HG03565 (cell line): ENCODE data around the gene PTRHD1.
A peak's percentile ranks its signal among the peaks of the same experiment; 100 is the strongest.
"Not testable (repeated sequence)": the region's sequence is repeated elsewhere in the genome, so short reads cannot be mapped to it uniquely, and the experiment has no call there.

ENCODE experiments used
- ATAC-seq: cut with Tn5 transposase; IDR thresholded peaks from one replicate; pipeline ENCODE4 v1.9.1; 2021; ENCODE audit warnings: mild to moderate bottlenecking, moderate library complexity; ENCODE audit not compliant: unreplicated experiment

The PTRHD1 gene, protein sequence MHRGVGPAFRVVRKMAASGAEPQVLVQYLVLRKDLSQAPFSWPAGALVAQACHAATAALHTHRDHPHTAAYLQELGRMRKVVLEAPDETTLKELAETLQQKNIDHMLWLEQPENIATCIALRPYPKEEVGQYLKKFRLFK

DNA sequence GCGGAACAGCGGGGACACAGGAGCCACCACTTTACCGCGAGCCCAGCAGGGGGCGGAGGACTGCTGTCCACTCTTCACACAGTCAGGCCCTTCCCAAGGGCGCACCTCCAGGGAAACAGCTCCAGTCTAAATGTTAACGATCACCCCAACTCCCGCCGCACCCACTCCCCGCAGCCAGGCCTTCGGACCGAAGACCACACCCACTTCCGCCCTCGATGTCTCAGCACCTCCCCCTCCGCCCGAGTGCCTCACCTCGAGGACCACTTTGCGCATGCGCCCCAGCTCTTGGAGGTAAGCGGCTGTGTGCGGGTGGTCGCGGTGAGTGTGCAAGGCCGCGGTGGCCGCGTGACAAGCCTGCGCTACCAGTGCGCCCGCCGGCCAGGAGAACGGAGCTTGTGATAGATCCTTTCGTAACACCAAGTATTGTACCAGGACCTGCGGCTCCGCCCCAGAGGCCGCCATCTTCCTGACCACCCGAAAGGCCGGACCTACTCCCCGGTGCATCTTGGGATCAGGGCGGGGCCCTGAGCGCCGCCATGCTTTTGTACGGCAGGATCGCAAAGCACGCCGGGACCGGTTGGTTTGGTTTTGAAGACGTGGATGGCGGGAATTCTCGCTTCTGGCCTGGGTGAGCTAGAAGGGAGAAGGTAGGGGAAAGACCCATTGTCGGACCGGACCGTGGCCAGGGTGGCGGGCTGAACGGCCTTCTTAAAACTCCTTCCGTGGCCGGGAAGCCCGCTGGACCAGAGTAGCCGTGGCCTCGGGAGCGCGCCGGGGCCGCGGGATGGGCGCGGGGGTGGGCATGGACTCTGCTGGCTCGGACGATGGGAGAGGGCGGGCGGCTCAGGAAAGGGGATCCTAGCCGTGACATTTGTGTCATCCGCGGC is at the start of gene PTRHD1, which contains the start of gene CENPO:
Gene PTRHD1 (minus strand): TSS at position 518 of the 887 bp plus-strand sequence. CDS start 14 bp downstream, at position 504.
Gene CENPO (plus strand): TSS at position 552 of the 887 bp plus-strand sequence. CDS start 495 bp downstream, outside the sequence.
- peak; percentile 87 for ATAC-seq

DNA sequence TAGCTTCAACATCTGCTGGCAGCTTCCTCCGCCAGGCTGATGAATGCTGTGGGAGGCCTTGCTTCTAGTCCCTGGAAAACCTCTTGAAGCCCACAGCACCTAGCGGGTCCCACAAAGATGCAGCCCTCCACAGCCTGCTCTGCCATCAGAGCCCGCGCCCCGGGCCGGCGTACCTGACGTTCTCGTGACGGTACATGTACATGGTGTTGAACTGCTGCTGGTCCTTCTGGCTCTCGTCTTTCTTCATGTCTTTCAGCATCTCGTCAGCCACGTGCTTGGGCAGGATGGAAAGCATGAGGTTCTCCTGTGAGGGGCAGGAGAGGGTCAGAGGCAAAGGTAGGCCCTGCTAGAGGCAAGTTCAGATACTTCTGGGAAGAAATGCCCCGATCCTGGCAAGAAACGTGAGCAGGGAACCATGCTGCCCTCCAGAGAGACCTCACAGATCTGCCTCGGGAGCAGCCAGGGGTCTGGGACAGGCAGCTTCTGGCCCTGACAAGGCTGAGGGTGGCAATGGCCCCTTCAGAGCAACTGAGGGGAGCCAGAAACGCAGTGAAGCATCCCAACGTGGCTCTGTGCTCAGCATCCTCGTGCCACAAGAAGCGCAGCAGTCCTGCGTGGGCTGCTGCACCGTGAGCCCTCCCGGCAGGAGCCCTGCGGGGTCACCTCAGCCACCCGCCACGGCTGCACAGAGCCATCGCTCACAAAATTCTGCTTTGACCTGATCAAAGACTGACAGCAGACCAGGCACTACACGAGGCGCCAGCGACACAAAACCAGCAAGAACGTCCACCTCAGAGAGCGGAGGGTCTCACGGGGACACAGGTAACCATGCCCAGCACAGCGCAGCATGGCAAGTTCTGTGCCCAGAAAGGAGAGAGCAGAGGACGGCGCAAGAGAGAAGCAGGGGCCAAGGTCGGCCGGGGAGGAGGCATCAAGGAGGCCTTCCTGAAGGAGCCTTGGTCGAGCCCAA is 49.2 kb upstream of the PTRHD1 start:
- ATAC-seq: no peak

DNA sequence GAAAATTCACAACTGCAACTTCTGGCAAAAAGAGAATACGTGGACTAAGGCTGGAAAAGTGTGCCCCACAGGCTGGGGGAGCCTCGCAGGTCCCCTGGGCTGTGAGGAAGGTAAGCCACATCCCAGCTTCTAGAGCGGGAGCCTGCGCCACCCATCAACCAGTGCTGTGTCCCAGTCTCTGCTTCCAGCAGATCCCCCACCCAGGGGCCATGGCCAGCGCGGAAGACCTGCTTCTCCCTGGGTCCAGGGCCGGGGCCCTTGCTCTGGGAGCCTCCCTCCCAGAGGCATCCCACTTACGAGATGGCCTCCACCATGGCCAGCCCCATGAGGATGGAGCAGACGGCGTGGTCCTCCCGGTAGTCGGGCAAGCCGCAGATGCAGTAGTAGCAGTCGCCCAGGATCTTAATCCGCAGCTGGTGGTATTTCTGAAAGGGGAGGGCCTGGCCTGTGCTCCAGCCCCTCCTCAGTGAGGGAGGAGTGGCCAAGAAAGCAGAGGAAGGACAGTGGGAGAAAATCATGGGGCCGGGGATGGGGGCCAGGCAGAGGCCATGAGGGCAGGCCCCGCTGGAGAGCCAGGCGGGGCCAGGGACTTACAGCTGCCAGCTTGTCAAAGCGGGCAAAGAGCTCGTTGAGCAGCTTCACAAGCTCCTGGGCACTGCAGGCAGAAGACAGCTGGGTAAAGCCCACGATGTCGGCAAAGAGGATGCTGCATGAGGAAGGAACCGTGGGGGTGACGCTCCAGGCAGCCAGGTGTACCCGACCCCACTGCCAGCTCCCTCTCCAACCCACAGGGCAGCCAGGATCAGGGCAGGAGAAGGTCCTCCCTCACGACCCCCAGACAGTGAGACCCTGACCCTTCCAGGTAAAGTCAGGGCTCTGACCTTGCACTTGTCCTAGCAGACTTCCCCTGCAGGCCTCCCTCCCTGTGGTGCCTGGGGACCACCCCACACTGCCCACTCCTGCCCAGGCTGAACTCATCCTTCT is 48.1 kb upstream of the PTRHD1 start:
- ATAC-seq: no peak

DNA sequence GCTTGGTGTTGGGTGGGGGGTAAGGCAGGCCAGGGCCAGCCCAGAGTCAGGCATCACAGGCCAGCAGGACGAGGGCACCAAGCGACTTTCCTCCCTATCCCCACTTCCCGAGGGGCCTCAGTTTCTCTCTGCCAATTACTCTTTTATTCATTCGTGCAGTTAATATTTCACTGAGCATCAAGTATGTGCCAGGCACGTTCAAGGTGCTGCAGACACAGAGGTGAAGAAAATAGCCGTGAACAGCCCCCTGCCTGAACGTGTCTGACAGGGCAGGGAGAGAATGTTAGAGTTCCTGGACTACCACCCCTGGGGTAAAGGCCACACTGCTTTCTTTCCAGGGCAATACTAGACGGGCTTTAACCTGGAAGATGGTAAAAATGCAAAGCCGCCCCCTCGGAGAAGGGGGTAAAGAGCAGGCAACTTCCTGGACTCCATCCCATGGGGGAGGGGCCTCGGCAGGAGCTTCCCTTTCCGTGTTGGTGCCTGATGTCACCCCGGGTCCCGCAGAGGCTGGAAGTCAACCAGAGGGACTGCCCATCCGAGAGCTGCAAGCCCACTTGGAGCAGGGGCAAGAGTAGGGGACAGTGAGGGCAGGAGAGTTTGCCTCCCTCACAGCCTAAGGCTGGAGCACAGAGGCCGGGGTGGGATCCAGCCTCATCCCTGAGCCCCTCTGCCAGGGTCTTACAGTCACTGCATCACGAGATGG is 47.1 kb upstream of the PTRHD1 start:
- ATAC-seq: no peak

DNA sequence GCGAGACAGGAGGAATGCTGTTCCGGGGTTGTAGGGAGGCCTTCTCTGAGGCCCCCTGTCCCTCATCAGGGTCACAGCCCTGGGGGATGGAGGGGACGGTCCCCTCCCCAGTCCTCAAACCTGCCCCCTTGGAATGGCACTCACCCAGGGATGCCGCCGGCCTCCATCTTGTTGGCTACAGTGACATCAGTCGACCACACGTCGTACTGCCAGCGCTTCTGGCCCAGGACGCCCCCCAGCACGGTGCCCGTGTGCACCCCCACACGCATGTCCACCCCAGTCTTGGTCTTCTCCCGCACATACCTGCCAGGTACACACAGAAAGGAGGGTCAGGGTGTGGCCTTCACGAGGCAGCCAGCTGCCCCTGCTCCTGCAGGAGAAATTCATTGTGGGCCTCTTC is 46.5 kb upstream of the PTRHD1 start:
- no peak for ATAC-seq

DNA sequence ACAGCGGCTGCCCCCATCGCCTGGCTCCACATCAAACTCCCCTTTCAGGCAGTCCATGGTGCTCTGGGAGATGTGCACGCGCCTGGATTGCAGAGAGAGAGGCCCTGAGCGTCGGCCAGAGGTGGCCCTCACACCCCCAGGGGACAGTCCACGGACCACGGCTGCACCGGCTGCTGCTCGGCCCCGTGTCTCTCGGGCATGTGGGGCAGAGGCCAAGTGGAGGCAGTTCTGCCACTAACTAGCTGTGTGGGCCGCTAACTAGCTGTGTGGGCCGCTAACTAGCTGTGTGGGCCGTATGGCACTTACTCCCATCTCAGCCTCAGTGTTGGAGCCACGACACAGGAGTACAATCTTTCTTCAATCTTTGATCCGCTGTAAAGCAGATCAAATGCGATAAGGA is 45.4 kb upstream of the PTRHD1 start:
- no peak for ATAC-seq

DNA sequence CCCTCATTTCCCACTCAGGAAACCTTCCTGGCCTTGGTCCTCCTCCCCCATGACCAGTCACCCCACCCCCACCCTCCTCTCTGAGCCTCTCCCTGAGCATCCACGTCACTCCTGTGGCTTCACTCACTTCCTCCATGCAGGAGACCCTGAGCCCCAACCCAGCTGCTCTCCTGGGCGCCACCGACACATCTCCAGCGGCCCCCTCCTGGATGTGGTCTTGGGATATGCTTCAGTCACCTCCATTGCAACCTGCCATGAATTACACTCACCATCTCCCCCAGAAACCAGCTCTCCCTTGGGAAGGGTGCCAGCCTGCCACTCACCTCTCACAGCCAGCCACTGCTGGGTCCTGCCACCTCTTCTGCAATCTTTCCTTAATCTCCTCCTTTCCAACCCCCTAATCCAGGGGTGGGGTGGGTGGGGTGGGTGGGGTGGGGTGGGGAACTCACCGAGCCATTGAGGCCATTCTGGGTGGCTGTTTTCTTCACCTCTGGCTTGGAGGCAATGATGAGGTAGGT is 44.9 kb upstream of the PTRHD1 start:
- ATAC-seq: no peak

DNA sequence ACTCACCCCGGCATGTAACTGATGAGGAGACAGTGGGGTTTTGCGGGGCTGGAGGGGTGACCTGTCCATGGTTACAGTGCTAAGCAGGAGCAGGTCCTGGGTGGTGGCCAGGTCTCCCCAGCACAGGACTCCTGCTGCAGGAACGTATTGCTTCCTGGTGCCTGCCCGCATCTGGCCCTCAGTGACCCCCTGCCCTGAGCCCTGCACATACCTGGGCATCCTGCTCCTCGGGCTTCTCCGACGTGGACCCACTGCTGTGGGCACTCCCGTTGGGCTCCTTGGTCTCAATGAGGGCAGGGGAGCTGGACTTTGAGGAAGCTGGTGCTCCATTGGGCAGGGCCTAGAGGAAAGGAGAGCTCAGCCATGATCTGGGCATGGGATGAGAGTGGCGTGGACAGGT is 43.5 kb upstream of the PTRHD1 start:
- no peak for ATAC-seq

DNA sequence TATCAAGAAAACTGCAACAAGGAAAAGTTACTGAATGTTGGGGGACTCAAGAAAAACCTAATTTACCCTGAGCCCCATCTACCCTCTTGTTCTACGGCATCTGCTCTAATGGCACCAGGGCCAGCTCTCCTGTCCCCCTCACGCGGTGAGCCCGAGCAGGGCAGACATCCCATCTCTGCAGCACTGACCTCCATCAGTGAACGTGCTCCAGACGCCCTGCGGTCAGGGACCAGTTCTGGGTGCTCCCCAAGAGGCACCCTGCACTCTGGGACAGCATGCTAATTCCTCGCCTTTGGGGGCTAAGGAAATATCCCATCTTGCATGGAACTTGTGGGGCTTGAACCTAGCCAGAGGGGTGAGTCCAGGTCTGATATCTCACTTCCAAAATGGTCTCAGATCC is 43.0 kb upstream of the PTRHD1 start:
- no peak for ATAC-seq

DNA sequence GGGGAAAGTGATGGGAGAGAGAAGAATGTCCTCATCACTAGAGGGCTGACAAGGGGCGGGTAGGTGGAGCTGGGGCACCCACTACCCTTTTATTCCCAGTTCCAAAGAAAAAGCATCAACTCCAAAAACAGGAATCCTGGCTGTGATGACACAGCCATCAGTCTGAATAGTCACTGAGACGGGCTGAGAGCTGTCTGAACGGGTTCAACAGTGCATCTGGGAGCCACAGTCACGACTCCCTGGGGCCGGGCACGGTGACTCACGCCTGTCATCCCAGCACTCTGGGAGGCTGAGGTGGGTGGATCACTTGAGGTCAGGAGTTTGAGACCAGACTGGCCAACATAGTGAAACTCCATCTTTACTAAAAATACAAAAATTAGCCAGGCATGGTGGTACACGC is 42.2 kb upstream of the PTRHD1 start:
- not testable (repeated sequence) for ATAC-seq

DNA sequence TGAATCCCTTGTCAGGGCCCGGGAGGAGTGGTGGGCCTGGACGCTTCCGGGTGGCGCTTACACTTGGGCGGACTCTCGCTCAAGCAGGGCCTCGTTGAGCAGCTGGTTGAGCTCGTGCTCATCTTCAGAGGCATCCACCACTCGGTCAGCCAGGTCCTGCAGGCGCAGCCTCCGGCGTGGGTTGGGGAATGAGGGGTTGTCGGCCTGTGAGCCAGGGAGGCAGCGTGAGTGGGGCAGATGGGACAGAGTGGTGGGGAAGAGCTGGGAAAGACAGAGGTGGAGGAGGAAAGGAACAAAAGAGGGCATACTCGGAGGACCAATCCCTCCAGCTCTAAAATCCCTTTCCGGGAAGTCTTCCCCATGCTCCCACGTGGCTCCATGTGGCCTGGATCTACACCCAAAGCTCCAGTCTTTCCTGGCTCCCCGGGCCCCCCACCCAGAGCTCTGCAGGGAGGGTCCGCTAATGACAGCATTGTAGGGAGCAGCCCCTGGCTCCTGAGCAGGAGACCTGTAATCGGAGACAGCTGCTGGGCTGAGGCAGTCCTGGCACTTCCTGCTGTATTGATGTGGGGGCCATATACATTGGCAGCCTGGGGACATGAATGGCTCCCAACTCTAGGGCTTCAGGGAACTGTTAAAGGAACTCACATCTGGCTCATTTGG is 41.7 kb upstream of the PTRHD1 start:
- ATAC-seq: no peak

DNA sequence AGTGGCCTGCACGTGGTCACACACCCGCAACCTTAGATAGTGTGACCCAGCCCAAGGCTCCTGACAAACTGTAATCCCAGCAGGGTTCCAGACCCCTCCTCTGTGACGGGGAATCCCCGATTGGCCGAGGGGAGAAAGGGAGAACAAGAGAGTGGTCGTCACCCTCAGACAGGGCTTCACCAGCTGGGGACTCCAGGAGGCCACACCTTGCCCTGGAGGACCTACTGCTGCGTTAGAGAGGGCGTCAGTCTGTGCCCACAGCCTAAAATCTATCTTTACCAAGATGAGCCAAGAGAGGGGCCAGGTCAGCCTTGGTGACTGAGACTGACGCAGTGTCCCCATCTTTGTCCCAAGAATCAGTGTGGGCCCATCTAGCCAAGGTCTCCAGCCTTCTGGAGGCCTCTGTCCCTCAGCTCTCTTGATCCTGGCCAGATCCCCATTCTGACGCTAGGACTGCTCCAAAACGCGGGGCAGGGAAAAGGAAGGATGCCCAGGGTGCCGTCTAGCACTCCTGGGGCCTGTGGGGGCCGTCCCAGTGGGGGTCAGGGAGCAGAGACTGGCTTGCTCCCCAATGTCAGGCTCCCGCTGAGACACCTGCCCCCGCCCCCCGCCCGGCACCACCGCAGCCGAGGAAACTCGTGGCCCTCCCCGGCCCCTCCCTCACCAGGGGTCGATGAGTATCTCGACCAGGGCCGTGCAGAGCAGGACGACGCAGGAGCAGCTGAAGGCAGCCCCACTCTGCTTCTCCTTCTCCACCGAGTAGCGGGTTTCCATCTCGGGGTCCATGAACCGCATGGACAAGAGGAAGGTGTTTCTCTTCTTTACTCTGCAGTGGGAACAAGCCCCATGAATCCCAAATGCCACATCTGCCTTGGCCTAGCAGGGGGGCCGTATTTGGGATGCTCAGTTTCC is 40.9 kb upstream of the PTRHD1 start:
- no peak for ATAC-seq

DNA sequence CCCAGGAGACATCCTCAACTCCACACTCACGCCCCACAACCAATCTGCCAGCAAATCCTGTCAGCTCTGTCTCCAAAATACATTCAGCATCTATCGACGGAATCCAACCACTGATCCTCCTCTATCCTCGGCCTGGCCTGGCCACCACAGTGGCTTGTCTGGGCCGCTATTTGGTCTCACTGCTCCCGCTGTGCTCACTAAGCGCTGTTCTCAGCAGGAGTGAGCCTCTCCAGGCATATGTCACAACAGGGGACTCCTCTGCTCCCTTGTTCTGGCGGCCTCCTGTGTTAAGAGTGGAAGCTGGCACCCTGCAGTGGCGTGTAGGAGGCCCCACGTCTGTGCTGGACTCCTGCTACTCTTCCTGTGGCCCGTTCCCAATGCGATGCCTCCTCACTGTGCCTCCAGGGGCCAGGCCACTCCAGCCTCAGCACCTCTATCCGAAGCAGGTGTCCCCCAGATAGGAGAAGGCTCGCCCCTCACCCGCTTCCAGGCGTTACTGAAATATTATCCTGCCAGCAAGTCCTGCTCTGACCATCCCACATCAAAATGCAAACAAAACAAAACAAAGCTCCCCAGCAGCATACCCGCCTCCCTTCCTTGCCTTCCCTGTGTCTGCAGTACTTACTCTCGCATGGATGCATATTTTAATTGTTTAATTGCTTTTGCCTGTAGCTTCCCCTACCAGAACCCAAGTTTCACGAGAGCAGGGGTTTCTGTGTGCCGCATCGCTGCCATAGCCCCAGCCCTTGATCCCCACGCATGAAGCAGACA is 39.9 kb upstream of the PTRHD1 start:
- ATAC-seq: no peak

DNA sequence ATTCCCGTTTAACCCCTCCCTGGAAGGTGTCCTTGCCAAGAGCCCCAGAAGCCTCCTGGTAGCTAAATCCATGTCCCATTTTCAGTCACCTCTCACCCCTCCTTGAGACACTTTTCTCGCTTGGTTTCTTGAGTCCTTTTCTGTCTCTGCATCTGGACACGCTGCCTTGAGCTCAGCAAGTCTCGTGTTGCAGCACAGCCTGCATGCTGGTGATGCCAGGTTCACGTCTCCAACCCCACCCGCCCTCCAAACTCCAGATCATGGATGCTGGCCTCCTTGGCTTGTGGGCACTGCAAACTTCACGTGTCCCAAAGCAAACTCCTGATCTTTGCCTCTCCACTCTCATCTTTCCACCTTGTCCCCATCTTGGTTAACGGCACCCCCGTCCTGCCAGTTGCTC is 39.3 kb upstream of the PTRHD1 start:
- ATAC-seq: no peak

DNA sequence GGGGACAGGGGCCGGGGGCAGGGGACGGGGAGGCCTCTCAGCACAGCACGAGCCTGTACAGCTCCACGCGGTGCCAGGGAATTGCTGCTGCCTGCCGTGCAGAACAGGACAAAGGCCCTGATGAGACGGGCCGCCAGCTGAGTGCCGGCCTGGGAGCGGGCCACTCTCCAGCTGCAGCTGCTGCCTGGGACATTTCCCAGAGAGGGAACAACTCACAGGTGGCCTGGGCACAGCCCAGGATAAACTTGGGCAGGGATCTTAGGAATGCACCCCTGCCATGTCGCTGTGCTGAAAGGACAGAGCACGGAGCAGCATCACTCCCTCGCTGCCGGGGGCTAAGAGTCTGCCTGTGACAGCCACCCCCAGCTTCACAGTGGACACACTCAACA is 38.9 kb upstream of the PTRHD1 start:
- ATAC-seq: no peak

DNA sequence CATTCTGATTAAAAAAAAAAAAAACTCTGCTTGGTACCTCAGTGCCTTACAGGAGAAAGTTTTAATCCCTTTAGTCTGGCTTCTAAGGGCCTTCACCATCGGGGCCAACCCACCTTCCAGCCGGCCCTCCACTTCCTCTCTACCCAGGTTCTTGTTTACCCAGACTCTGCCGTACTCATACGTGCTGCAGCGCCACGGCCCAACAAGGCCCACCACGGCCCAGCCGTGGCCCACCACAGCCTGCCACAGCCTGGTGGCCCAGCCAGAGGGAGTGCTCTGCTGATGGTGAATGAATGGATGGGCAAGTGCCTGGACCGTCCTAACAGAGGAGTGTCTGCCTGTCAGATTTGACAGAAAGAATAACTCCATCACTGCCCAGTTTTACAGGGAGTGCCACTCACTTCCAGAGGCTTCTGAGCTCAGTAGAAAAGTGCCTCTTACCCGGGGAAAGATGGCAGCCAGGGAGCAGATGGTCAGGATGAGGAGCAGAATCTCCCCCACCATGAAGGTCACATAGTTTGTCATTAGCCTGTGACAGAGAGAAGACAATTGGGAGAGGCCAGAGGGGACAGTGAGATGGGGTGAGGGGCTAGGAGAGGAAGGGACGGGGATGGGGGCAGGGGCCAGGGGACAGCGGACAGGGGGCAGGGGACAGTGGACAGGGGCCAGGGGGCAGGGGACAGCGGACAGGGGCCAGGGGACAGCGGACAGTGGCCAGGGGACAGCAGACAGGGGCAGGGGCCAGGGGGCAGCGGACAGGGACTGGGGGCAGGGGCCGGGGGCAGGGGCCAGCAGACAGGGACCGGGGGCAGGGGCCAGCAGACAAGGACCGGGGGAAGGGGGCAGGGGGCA is 38.3 kb upstream of the PTRHD1 start:
- no peak for ATAC-seq
